KOPT-K1 (cell line): ENCODE results near the gene NDUFC1.
A peak's percentile ranks its signal among the peaks of the same experiment; 100 is the strongest.
"Not testable (repeated sequence)": the region's sequence is repeated elsewhere in the genome, so short reads cannot be mapped to it uniquely, and the experiment has no call there.

ENCODE experiments used
- H3K27ac ChIP-seq: fragments of 200-600 bp; sonication (generic); 2 replicates; pipeline ENCODE4 v1.5.1; 2016; ENCODE audit warnings: antibody characterized with exemption, mild to moderate bottlenecking, low read depth, low read length; ENCODE audit not compliant: poor library complexity, severe bottlenecking
- H3K36me3 ChIP-seq: fragments of 200-600 bp; sonication (generic); 2 replicates; pipeline ENCODE4 v1.5.1; 2017; ENCODE audit warnings: antibody characterized with exemption, mild to moderate bottlenecking, low read length, moderate library complexity; ENCODE audit not compliant: insufficient read depth
- H3K9me3 ChIP-seq: fragments of 200-600 bp; sonication (generic); 2 replicates; pipeline ENCODE4 v1.5.1; 2017; ENCODE audit warnings: antibody characterized with exemption, low read length, mild to moderate bottlenecking; ENCODE audit not compliant: insufficient read depth, poor library complexity, severe bottlenecking

Gene NDUFC1

DNA sequence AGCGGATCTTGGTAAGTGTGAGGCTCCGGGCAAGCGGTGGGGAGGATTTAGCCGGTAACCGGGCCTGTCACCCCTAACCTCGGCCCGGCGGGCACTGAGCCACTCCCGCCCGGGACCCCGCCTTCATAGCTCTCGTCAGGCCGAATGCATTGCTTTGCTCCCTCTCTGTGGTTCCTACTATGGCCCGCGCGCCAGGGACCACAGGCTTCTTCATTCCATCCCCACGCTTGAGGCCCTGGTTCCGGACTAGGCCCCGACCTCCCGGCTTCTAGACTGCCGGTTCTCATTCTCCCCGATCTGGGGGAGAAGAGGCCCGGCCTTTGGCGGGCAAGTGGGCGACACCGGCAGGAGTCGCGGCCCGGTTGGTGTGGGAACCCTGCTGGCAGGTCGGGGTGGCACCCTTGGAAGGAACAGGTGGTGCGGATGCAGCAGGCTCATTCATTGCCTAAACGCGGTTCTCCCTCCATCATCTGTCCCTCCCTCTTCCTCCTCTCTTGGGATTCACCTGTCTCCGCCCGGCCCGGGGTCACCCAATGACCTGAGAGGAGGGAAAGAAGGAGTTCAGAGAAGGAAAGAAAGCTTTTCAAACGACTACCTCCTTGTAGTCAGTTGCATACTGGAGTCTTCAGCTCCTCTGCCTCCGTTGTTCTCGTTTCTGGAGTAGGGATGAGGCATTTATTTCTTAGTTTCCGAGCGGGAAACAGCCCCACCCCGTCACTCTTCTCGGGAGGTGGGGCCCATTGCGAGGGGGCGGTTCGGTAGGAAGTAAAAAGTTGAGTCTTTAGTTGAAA lies at the start of gene NDUFC1:
TSS of gene NDUFC1 (minus strand) at position 657 of the 791 bp plus-strand sequence. CDS start 6,679 bp downstream, outside the sequence.
- Histone ChIP-seq H3K27ac (peak within 1 kb of the TSS; percentile 86), H3K9me3 (peaks cover 7% of the 10 kb centered on the region), H3K36me3 (peaks cover 37% of the 10 kb centered on the region)

DNA sequence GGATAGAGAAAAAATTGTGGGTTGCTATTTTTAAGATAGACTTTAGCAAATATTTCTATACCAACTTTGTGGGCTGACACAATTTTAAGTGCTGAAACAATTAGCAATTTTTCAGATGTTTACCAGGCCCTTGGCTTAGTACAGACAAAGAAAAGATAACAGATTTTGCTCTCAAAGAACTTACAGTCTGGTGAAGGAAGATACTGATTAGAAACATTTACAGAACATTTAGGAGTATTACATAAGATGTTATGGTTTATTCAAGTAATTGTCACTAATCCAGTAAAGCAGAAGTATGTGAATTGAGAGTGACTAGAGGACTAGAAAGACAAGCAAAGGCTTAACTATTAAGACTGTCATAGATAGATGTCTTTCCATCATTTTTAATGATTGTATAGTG lies 35.3 kb upstream of the NDUFC1 start:
- Histone ChIP-seq H3K36me3 (peaks cover 96% of the 10 kb centered on the region), H3K27ac (no peak overlapping the region), H3K9me3 (no peaks in the 10 kb centered on the region)

DNA sequence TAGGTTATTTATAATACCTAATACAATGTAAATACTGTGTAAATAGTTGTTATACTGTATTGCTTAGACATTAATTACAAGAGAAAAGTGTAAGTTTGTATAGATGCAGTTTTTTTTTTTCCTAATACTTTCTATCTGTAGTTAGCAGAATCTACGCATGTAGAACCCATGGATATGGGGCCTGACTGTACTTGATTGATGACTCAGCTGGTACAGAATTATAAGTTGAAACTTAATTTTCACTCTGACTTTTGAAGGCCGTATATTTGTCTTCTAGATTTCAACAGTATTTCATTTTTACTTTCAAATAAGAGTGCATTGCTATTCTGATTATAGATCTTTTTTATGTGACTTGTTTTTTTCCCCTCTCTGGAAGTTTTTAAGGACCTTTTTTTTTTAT lies 30.8 kb upstream of the NDUFC1 start:
- Histone ChIP-seq H3K9me3 (peaks cover 8% of the 10 kb centered on the region), H3K36me3 (peaks cover 88% of the 10 kb centered on the region), H3K27ac (no peak overlapping the region)

DNA sequence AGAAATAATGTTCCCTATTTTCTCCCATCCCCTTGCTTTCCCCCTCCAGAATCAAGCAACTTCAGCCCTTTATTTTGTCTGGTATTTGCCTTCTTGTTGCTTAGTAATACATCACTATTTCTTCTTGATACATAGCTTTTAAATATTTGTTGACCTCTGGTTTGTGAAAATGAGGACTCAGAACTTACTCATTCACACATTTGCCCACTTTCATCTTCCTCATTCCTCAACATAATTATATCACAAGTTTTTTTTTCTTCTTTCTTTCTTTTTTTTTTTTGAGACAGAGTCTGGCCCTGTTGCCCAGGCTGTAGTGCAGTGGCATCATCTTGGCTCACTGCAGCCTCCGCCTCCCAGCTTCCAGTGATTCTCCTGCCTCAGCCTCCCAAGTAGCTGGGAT lies 28.9 kb upstream of the NDUFC1 start:
- Histone ChIP-seq H3K36me3 (peaks cover 88% of the 10 kb centered on the region), H3K27ac (no peak overlapping the region)

DNA sequence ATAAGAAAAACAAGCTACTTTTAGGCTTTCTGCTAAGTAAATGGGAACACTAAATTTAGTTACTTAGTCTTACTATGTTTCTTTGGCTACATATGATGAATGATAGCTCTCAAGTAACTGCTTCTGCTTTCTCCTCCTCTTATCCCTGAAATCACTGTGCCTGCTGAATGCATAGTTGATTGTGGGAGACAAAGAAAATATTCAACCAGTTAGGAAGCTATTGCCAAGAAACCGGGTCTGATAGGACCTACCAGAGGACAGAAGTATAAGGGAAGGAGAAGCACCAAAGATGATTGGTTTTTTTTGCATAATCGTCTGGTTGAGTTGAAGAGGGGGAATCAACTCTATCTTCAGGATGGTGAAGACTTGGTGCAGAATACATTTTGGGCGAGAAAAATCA lies 28.0 kb upstream of the NDUFC1 start:
- peaks cover 8% of the 10 kb centered on the region for H3K9me3 ChIP-seq
- H3K36me3 ChIP-seq, result peaks cover 81% of the 10 kb centered on the region
- no peak overlapping the region for H3K27ac ChIP-seq

More for the DNA sequence above, 28.9 kb upstream of the NDUFC1 start:
- peaks cover 8% of the 10 kb centered on the region for H3K9me3 ChIP-seq

DNA sequence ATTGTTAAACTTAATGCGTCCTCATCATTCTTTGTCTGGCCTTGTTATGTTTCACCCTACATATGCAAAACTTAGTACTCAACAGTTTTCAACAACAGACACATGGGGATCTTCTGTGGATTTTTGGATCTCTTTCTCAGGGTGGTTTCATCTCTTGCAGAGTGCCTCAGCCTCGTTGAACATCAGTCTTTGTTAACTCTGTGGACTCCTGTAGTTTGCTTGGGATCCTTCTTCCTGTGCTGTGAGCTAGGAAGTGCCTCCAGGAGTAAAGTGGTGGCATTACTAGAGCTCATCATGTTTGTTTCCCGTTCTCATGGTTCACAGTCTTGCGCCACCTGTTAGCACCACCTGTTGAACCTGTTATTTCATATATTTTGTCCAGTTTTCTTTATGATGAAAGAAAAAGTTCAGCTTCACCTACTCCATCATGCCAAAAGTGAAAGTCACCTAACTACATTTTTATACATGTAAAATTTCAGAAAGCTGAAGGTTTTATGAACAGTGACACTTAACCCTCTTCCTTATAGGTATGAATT lies 27.5 kb upstream of the NDUFC1 start:
- no peak overlapping the region for H3K27ac ChIP-seq
- H3K9me3 ChIP-seq, result peaks cover 8% of the 10 kb centered on the region
- H3K36me3 ChIP-seq, result peaks cover 75% of the 10 kb centered on the region

DNA sequence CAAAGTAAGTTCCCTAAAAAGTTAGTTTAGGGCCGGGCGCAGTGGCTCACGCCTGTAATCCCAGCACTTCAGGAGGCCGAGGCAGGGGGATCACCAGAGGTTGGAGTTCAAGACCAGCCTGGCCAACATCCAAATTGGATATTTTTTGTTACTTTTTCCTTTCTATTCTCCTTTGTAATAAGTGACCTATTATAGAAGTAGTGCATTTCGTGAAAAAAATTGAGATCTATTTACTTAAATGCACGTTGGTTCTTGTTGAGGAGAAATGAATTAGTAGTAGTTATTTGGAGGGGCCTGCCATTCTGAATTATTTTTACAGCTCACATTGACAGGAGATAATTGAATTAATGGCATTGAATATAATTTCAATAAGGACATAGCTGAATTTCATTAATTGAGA lies 22.3 kb upstream of the NDUFC1 start:
- peaks cover 9% of the 10 kb centered on the region for H3K9me3 ChIP-seq
- no peak overlapping the region for H3K27ac ChIP-seq
- peaks cover 41% of the 10 kb centered on the region for H3K36me3 ChIP-seq

DNA sequence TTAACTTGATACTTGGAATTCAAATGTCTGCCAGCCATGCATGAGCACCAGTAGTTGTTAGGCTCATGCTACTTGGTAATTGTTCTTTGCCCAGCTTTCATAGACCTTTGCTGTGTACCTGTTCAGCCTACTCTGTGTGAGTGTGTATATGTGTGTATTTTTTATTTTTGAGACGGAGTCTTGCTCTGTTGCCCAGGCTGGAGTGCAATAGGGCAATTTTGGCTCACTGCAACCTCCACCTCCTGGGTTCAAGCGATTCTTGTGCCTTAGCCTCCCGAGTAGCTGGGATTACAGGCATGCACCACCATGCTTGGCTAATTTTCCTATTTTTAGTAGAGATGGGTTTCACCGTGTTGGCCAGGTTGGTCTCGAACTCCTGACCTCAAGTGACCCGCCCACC lies 20.3 kb upstream of the NDUFC1 start:
- peaks cover 31% of the 10 kb centered on the region for H3K36me3 ChIP-seq
- not testable (repeated sequence) for H3K27ac ChIP-seq

DNA sequence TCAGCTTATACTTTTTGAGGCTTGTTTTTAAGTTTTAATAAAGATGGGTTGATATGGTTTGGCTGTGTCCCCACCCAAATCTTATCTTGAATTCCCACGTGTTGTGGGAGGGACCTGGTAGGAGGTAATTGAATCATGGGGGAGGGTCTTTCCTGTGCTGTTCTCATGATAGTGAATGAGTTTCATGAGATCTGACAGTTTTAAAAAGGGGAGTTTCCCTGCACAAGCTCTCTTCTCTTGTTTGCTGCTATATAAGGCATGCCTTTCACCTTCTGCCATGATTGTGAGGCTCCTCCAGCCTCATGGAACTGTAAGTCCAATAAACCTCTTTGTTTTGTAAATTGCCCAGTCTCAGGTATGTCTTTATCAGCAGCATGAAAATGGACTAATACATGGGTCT lies 19.8 kb upstream of the NDUFC1 start:
- H3K36me3 ChIP-seq, result peaks cover 31% of the 10 kb centered on the region
- H3K27ac ChIP-seq, H3K9me3 ChIP-seq: not testable (repeated sequence)

More for the DNA sequence above, 20.3 kb upstream of the NDUFC1 start:
- not testable (repeated sequence) for H3K9me3 ChIP-seq

DNA sequence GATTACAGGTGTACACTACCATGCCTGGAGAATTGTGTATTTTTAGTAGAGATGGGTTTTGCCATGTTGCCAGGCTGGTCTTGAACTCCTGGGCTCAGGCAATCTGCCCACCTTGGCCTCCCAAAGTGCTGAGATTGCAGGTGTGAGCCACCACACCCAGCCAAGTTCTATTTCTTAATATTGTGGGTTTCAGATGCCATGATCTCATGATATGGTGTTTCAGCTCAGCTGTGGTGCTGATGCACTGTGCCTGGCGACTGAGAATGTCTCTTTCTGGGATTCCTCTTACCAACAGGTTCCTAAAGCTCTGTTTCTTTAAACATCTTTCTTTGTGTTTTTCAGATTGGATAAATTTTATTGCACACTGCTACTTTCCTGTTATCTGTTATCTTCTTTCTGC lies 17.3 kb upstream of the NDUFC1 start:
- H3K9me3 ChIP-seq, result peaks cover 28% of the 10 kb centered on the region
- H3K27ac ChIP-seq, result no peak overlapping the region
- H3K36me3 ChIP-seq, result peaks cover 46% of the 10 kb centered on the region

DNA sequence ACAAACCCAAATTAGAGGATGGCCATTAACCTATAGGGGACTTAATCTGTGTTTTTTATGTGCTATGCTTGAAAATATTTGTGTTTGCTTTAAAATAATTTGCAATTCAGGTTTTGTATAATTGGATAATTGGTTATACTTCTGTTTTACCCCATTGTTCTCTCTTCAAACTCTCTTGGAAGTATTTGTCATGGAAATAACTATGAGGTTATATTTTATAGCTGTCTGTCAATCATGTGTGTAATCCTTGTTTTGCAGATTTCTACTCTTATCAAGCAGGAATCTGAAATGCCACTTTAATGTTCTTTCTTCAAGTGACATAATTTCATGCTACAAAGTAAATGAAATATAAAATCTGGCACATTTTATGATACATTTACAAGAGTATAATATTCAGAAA lies 15.4 kb upstream of the NDUFC1 start:
- Histone ChIP-seq H3K9me3 (peaks cover 32% of the 10 kb centered on the region), H3K27ac (no peak overlapping the region), H3K36me3 (peaks cover 55% of the 10 kb centered on the region)

DNA sequence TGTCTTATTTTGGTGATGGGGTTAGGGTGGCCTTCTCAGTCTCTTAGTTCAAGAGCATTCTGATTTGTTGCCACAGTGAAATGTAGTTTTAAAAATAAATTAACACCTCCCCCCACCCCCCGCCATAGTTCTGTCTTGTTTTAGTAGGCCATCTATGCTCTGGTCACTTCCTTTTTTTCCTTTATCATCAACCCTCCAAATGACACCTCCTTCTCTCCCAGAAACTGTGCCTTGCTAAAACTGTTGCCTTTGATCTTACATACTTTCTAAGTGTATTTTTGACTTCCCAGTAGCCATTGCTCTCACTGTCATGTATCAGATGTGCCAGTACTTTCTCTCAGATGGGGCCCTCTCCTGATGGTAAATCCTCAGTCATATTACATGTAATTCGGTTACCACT lies 14.5 kb upstream of the NDUFC1 start:
- H3K36me3 ChIP-seq, result peaks cover 62% of the 10 kb centered on the region
- no peak overlapping the region for H3K27ac ChIP-seq
- H3K9me3 ChIP-seq, result peaks cover 32% of the 10 kb centered on the region

DNA sequence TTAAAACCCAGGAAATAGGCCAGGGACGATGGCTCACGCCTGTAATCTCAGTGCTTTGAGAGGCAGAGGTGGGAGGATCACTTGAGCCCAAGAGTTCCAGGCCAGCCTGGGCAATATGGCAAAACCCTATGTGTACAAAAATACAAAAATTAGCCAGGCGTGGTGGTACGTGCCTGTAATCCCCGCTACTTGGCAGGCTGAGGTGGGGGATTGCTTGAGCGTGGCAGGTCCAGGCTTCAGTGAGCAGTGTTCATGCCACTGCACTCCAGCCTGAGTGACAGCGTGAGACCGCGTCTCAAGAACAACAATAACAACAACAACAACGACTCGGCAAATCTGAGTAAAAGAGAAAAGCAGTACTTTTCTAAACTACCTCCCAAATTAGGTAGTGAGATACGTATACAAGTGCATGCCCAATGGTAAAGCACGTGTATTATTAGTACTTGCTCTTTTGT lies 13.0 kb upstream of the NDUFC1 start:
- H3K36me3 ChIP-seq, result peaks cover 62% of the 10 kb centered on the region
- H3K9me3 ChIP-seq, result peaks cover 32% of the 10 kb centered on the region
- no peak overlapping the region for H3K27ac ChIP-seq

DNA sequence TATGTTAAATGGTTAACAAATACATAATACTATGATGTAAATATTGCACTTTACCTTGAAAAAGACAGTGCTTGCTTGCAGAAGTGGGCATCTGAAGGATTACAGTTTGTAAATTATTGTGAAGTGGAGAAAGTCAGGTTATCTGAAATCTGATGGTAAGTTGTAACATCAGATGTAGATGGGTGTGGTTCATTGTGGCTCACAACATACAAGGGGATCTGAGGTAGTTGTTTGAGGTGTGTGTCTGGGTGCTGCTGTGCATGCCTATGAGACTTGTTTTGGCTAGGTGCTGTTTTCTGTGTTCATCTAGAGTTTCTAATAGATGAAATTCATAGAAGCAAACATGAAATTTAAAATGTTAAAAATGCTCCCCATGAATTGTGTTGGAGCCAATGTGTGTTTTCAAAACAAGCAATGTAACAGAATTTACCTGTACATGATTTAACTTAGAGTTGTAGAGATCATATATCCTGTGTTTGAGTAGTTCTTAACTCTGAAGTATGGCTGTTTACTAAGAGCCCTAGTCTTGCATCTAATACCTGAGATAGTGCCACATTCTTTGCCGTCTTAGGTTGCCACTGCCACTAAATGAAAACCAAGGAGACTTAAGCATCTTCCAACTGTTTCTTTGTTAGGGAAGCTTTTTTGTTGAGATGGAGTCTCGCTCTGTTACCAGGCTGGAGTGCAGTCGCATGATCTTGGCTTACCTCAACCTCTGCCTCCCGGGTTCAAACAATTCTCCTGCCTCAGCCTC lies 11.9 kb upstream of the NDUFC1 start:
- peaks cover 69% of the 10 kb centered on the region for H3K36me3 ChIP-seq
- no peak overlapping the region for H3K27ac ChIP-seq
- H3K9me3 ChIP-seq, result peaks cover 29% of the 10 kb centered on the region

DNA sequence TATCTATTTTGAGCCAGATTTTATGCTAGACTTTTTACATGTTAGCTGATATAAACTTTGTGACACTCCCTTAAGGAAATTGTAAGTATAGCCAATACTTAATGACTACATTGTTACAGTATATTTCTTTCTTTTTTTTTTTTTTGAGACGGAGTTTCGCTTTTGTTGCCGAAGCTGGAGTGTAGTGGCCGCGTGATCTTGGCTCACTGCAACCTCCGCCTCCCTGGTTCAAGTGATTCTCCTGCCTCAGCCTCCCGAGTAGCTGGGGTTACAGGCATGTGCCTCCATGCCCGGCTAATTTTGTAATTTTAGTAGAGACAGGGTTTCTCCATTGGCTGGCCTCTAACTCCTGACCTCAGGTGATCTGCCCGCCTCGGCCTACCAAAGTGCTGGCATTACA lies 11.1 kb upstream of the NDUFC1 start:
- H3K27ac ChIP-seq, result not testable (repeated sequence)
- Histone ChIP-seq H3K36me3 (peaks cover 67% of the 10 kb centered on the region), H3K9me3 (peaks cover 29% of the 10 kb centered on the region)
